HG03039 (cell line): ENCODE results near the gene SLC38A3.
"Not testable (repeated sequence)": the region's sequence is repeated elsewhere in the genome, so short reads cannot be mapped to it uniquely, and the experiment has no call there.

Experiments
- ATAC-seq: cut with Tn5 transposase; IDR thresholded peaks from one replicate; pipeline ENCODE4 v1.9.1; 2021; ENCODE audit warnings: mild to moderate bottlenecking, moderate library complexity; ENCODE audit not compliant: unreplicated experiment

The SLC38A3 gene

GRCh38 chr3:50230104-50230793 is 25.2 kb downstream of the SLC38A3 start:
- ATAC-seq, result no peak

GRCh38 chr3:50230794-50231125 is 25.7 kb downstream of the SLC38A3 start:
- ATAC-seq, result no peak

GRCh38 chr3:50231581-50231980 is 26.5 kb downstream of the SLC38A3 start:
- ATAC-seq, result no peak

GRCh38 chr3:50232303-50232702 is 27.2 kb downstream of the SLC38A3 start:
- ATAC-seq, result no peak

GRCh38 chr3:50233176-50233575 is 28.1 kb downstream of the SLC38A3 start:
- ATAC-seq, result no peak

- peak; percentile 91 for ATAC-seq
Measured at GRCh38 chr3:50235716-50236483, 30.8 kb downstream of the SLC38A3 start, which contains the start of gene GNAI2. Gene GNAI2 (plus strand): TSS chr3:50236204. CDS start chr3:50236336, 132 bp downstream.

- ATAC-seq, result no peak
Measured at GRCh38 chr3:50236484-50237132, 31.5 kb downstream of the SLC38A3 start.

- no peak for ATAC-seq
Measured at GRCh38 chr3:50237133-50237651, 32.1 kb downstream of the SLC38A3 start.

GRCh38 chr3:50237754-50238548 is 32.9 kb downstream of the SLC38A3 start:
- no peak for ATAC-seq

GRCh38 chr3:50238549-50239026 is 33.5 kb downstream of the SLC38A3 start:
- ATAC-seq, result no peak

GRCh38 chr3:50239649-50240048 is 34.6 kb downstream of the SLC38A3 start:
- ATAC-seq, result no peak

- no peak for ATAC-seq
Measured at GRCh38 chr3:50241163-50241562, 36.1 kb downstream of the SLC38A3 start.

- ATAC-seq, result no peak
Measured at GRCh38 chr3:50241713-50242380, 36.8 kb downstream of the SLC38A3 start.

GRCh38 chr3:50242381-50242770 is 37.3 kb downstream of the SLC38A3 start:
- ATAC-seq, result no peak

- ATAC-seq, result no peak
Measured at GRCh38 chr3:50242851-50243542, 37.9 kb downstream of the SLC38A3 start.

- no peak for ATAC-seq
Measured at GRCh38 chr3:50243543-50243895, 38.4 kb downstream of the SLC38A3 start.

GRCh38 chr3:50244813-50245212 is 39.7 kb downstream of the SLC38A3 start:
- not testable (repeated sequence) for ATAC-seq

GRCh38 chr3:50245251-50245745 is 40.2 kb downstream of the SLC38A3 start:
- no peak for ATAC-seq

- ATAC-seq, result peak; percentile 40
Measured at GRCh38 chr3:50245831-50246516, 40.9 kb downstream of the SLC38A3 start.
